Esophagus muscularis mucosa (tissue), 4 donors: ENCODE results near the gene CAPN9. TPM values are rescaled to one million over a fixed set of nuclear protein-coding genes. Genes with fewer than 3 reads are reported as not detected.

Experiments used
- DNase-seq: peaks from one replicate; pipeline ENCODE4 v3.0.0-alpha.2; 2017; ENCODE audit errors: extremely low spot score
- H3K27ac ChIP-seq, 4 donors: fragments of 200-600 bp; sonication (generic); replicated peaks in 1 of 4; 1 replicate in 3 of 4; 2 replicates in 1 of 4; pipeline ENCODE4 v1.5.1; 2016 to 2019; ENCODE audit warnings: mild to moderate bottlenecking in 1 of 4
- H3K27me3 ChIP-seq, 4 donors: fragments of 200-600 bp; sonication (generic); one replicate each; pipeline versions ENCODE4 v1.5.1 to v1.6.0; 2016 to 2019
- H3K36me3 ChIP-seq, 4 donors: fragments of 200-600 bp; sonication (generic); one replicate each; pipeline ENCODE4 v1.5.1; 2016 to 2019
- H3K4me1 ChIP-seq, 4 donors: fragments of 200-600 bp; sonication (generic); one replicate each; pipeline ENCODE4 v1.5.1; 2016 to 2019
- H3K4me3 ChIP-seq, 4 donors: fragments of 200-600 bp; sonication (generic); 1 replicate in 2 of 4; 2 replicates in 2 of 4; pipeline ENCODE4 v1.5.1; 2016 to 2019; ENCODE audit warnings: mild to moderate bottlenecking in 4 of 4, moderate library complexity in 1 of 4
- H3K9me3 ChIP-seq, 4 donors: fragments of 200-600 bp; sonication (generic); 1 replicate in 3 of 4; 2 replicates in 1 of 4; pipeline ENCODE4 v1.5.1; 2016 to 2019
- EP300 ChIP-seq: sonication (generic); formaldehyde crosslinking; IDR thresholded peaks from one replicate; pipeline ENCODE4 v1.6.1; 2017; ENCODE audit warnings: antibody characterized with exemption
- POLR2A ChIP-seq: fragments of 450-650 bp; IDR thresholded peaks from one replicate; pipeline ENCODE4 v1.6.1; 2017; ENCODE audit warnings: antibody characterized with exemption, moderate library complexity, mild to moderate bottlenecking, low read depth
- POLR2AphosphoS5 ChIP-seq, 2 donors: sonication (generic); formaldehyde crosslinking; IDR thresholded peaks; one replicate each; pipeline ENCODE4 v1.6.1; 2017; ENCODE audit warnings: antibody characterized with exemption in 2 of 2
- WGBS: methylation state at CpG from one replicate; pipeline ENCODE4 v1.1.5; 2018; 5-methylcytosine and 5-hydroxymethylcytosine counted together
- intact Hi-C: fragments of 100-400 bp; cut with DNase I; formaldehyde crosslinking; loops from one replicate; pipeline ENCODE4 v1.15.1; 2023
- total RNA-seq, 4 donors: library from RNA; depleted of rRNA; stranded (reverse); fragments of >200 nt; gene quantifications; one replicate each; pipeline versions ENCODE4 v1.1.0 to v1.2.1, GENCODE V29; 2016
- TF ChIP-seq, protein P1 (sequence below), 3 experiments: fragments of 200-600 bp in 2 of 3; fragments of 450-650 bp in 1 of 3; sonication (generic) in 2 of 3; IDR thresholded peaks; one replicate each; pipeline ENCODE4 v1.5.1; 2017 to 2019; ENCODE audit warnings: antibody characterized with exemption in 3 of 3, mild to moderate bottlenecking in 2 of 3, moderate library complexity in 1 of 3

The CAPN9 gene
- total RNA-seq, 4 donors from 2014 or later: not detected

DNA sequence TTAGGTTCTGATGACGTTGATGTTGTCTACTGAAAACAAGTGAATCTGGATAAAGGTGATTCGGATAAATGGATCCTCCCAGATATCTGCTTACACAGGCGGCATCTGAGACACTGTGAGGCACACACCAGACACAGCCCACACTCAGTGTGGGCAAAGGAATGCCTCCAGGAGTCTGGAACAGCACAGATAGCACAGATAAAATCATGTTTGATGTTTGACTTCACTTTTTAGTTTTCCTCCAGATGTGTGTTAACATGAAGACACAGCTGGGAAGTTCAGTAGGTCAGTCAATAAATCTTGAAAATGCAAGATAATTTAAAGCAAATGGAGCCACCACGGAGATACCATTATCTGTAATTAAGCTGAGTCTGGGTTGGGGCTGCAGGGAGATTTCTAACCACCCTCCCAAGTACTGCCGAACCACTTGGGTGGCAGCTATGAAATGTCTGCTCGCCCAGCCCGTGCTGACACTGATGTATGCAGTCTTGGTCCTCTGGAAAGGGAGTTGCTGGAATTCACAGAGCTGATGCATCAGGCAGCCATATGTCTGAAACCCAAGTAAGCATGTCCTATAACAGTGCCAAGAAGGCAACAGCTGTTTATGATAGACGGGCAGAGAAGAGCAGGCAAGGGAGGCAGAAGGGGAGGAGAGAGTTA lies 11.7 kb downstream of the CAPN9 start:
- Histone ChIP-seq H3K27ac (no peak overlapping the region), H3K4me1 (peaks cover 2 to 4% (median 3%) of the 10 kb centered on the region in 4 donors), H3K27me3 (peaks cover 0 to 7% (median 0%) of the 10 kb centered on the region in 4 donors), H3K4me3 (no peak overlapping the region), H3K9me3 (no peaks in the 10 kb centered on the region), H3K36me3 (no peaks in the 10 kb centered on the region)
- TF ChIP-seq, protein P1, sequence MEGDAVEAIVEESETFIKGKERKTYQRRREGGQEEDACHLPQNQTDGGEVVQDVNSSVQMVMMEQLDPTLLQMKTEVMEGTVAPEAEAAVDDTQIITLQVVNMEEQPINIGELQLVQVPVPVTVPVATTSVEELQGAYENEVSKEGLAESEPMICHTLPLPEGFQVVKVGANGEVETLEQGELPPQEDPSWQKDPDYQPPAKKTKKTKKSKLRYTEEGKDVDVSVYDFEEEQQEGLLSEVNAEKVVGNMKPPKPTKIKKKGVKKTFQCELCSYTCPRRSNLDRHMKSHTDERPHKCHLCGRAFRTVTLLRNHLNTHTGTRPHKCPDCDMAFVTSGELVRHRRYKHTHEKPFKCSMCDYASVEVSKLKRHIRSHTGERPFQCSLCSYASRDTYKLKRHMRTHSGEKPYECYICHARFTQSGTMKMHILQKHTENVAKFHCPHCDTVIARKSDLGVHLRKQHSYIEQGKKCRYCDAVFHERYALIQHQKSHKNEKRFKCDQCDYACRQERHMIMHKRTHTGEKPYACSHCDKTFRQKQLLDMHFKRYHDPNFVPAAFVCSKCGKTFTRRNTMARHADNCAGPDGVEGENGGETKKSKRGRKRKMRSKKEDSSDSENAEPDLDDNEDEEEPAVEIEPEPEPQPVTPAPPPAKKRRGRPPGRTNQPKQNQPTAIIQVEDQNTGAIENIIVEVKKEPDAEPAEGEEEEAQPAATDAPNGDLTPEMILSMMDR (IDR thresholded peaks at IDR 0.05): no peak
- TF ChIP-seq EP300 (no peak), POLR2AphosphoS5 (IDR thresholded peaks at IDR 0.05) (no peak)
- WGBS: 58% methylated on average over 7 of the region's 8 CpGs
- intact Hi-C loops: no loop called here
- no peak for DNase-seq

DNA sequence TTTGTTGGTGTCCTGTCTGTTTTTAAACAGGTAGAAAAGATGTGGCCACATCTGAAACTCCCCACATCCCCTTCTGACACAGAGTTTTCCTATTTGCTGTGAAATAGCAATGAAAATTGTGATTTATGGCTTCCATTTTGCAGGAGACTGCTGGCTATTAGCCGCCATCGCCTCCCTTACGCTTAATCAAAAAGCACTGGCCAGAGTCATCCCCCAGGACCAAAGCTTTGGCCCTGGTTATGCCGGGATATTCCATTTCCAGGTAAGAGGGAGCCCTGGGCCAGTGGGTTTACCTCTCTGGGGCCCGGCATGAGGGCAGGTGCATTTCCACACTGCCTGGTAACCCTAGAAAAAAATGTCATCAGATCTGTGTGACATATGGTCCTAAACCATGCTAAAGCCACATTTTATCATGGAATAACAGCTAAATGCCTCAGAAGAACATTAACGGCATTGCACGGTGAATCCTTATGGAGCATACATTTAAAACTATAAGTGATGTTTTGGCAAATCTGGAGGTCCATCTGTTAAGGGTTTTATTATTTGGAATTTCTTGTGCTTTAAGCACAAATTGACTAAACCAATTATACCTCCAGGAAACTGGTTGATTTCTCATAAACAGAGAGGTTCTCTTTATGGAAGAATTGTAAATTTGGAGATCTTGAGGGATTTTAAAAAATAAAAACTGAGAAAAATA lies 12.3 kb downstream of the CAPN9 start:
- Histone ChIP-seq H3K27me3 (peaks cover 0 to 7% (median 0%) of the 10 kb centered on the region in 4 donors), H3K4me3 (no peak overlapping the region), H3K36me3 (no peaks in the 10 kb centered on the region), H3K9me3 (no peaks in the 10 kb centered on the region), H3K4me1 (peaks cover 0 to 3% (median 0%) of the 10 kb centered on the region in 4 donors), H3K27ac (no peak overlapping the region)
- intact Hi-C loops: no loop called here
- DNase-seq: no peak
- WGBS: 84% methylated on average over 6 of the region's 7 CpGs
- TF ChIP-seq POLR2AphosphoS5 (IDR thresholded peaks at IDR 0.05) (no peak), EP300 (no peak), POLR2A (no peak)
- TF ChIP-seq, protein P1 (IDR thresholded peaks at IDR 0.05): no peak

DNA sequence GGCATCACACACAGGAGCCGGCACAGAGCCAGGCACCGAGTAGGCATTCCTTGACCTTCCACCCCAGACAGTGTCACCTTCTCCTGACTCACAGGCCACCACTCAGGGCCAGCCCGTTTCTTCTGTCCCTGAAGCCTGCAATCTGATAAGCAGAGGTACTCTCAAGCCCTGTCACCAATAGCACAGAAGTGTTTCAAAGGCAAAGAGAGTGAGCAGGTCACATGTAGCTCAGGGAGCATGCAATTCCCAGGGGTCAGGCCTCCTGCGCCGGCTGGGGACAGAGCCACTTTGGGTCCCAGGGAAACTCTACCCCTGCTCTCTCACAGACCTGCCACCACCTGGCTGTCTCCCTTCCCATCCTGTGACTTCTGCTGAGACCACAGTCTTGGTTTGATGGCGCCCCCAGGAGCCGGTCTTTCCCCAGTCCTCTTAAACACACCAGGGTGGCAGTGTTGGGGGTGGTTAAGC lies 13.2 kb downstream of the CAPN9 start:
- H3K4me3 ChIP-seq: no peak overlapping the region
- no peak overlapping the region for H3K27ac ChIP-seq
- WGBS: 72% methylated on average over 5 of the region's 7 CpGs
- H3K4me1 ChIP-seq: no peaks in the 10 kb centered on the region
- intact Hi-C loops: no loop called here
- H3K9me3 ChIP-seq: no peaks in the 10 kb centered on the region
- no peak for TF ChIP-seq POLR2AphosphoS5 (IDR thresholded peaks at IDR 0.05)
- TF ChIP-seq, protein P1 (IDR thresholded peaks at IDR 0.05): no peak
- no peak for TF ChIP-seq POLR2A
- TF ChIP-seq EP300: no peak
- H3K36me3 ChIP-seq: no peaks in the 10 kb centered on the region
- peaks cover 0 to 7% (median 0%) of the 10 kb centered on the region in 4 donors for H3K27me3 ChIP-seq
- no peak for DNase-seq

DNA sequence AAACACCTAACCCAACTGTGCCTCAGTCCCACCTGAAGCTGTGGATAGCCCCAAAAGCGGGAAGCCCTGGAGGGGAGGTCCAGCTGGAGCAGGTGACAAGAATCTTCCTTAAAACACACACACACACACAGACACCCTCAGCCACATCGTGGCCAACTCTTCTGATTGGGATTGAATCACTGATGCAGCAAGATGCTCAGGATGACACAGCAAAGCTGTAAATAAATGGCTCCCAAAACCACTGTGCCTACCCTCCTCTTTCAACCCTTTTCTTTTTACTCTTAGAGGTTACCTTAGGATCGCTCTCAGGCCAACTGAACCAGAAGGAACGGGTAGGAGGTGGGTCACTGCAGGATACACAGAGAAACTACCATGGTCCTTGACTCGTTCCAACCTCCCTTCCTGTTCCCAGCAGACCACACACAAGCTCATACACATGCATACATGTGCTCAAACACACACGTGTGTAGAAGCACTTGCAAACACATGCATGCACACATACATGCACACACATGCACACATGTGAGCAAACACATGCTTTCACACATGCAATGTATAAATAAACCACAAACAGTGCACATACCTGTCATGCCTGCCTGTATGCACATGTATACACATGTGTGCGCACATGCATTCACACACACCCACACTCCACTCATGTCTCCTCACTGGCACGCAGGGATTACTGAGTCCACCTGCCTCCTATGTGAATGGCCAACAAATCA lies 14.4 kb downstream of the CAPN9 start:
- intact Hi-C loops: no loop called here
- Histone ChIP-seq H3K27ac (no peak overlapping the region), H3K27me3 (peaks cover 0 to 7% (median 0%) of the 10 kb centered on the region in 4 donors), H3K4me3 (no peak overlapping the region), H3K9me3 (no peaks in the 10 kb centered on the region), H3K36me3 (no peaks in the 10 kb centered on the region), H3K4me1 (no peaks in the 10 kb centered on the region)
- DNase-seq: no peak
- TF ChIP-seq, protein P1 (IDR thresholded peaks at IDR 0.05): no peak
- TF ChIP-seq EP300 (no peak), POLR2AphosphoS5 (IDR thresholded peaks at IDR 0.05) (no peak), POLR2A (no peak)
- WGBS: 87% methylated on average over 8 of the region's 8 CpGs
